Measurements from ENCODE around the gene CRYL1.

- no peak for TF ChIP-seq EZH2phosphoT487 (IDR thresholded peaks at IDR 0.05; ENCODE audit: insufficient read depth, low read depth)
- TF ChIP-seq EZH2 (IDR thresholded peaks at IDR 0.05; ENCODE audit: insufficient read depth, poor library complexity, severe bottlenecking) = no peak
These were observed 146.9 kb downstream of the CRYL1 start for GRCh38 chr13:20378721-20379120.

Data from GM23248 (cell line).